Stimulated activated CD8-positive, alpha-beta memory T cell treated with anti-CD3 and anti-CD28 coated beads, Interleukin-15, amount 100 ng/mL, for 1 hour (primary cell): Measurements from ENCODE around the gene FAM168A.

ENCODE experiments used
- DNase-seq: peaks from one replicate; pipeline ENCODE4 v3.0.0-alpha.2; 2020; ENCODE audit warnings: low read depth

Gene FAM168A

GRCh38 chr11:73387594-73388264 lies 210.2 kb downstream of the FAM168A start:
- no peak for DNase-seq

GRCh38 chr11:73386546-73386945 lies 211.4 kb downstream of the FAM168A start:
- DNase-seq: no peak

- no peak for DNase-seq
Observed at GRCh38 chr11:73386016-73386415, 211.9 kb downstream of the FAM168A start.

GRCh38 chr11:73384872-73385689 lies 212.8 kb downstream of the FAM168A start:
- DNase-seq: no peak

- DNase-seq: no peak
Observed at GRCh38 chr11:73384531-73384871, 213.4 kb downstream of the FAM168A start.

- no peak for DNase-seq
Observed at GRCh38 chr11:73384125-73384441, 213.8 kb downstream of the FAM168A start.

GRCh38 chr11:73383249-73384124 lies 214.4 kb downstream of the FAM168A start:
- no peak for DNase-seq

GRCh38 chr11:73382747-73383146 lies 215.2 kb downstream of the FAM168A start:
- DNase-seq: no peak

GRCh38 chr11:73382183-73382582 lies 215.7 kb downstream of the FAM168A start:
- no peak for DNase-seq

GRCh38 chr11:73381589-73381988 lies 216.3 kb downstream of the FAM168A start:
- DNase-seq: no peak

GRCh38 chr11:73380897-73381410 lies 217.0 kb downstream of the FAM168A start:
- no peak for DNase-seq

GRCh38 chr11:73380331-73380730 lies 217.6 kb downstream of the FAM168A start:
- no peak for DNase-seq

- no peak for DNase-seq
Observed at GRCh38 chr11:73379189-73379880, 218.6 kb downstream of the FAM168A start.

GRCh38 chr11:73376803-73377629 lies 220.9 kb downstream of the FAM168A start:
- DNase-seq: peak; percentile 27

GRCh38 chr11:73376160-73376802 lies 221.6 kb downstream of the FAM168A start, which contains the start of gene RELT:
TSS of gene RELT (plus strand) at chr11:73376399. CDS start at chr11:73389137, 12,738 bp downstream.
- DNase-seq: peak; percentile 88

- DNase-seq: no peak
Observed at GRCh38 chr11:73375830-73376159, 222.1 kb downstream of the FAM168A start.

GRCh38 chr11:73374151-73374550 lies 223.8 kb downstream of the FAM168A start:
- no peak for DNase-seq

- DNase-seq: no peak
Observed at GRCh38 chr11:73372375-73372993, 225.4 kb downstream of the FAM168A start.

GRCh38 chr11:73367482-73368024 lies 230.4 kb downstream of the FAM168A start:
- DNase-seq: no peak

- DNase-seq: no peak
Observed at GRCh38 chr11:73366953-73367352, 231.0 kb downstream of the FAM168A start.
